ENCODE measurements around the gene WNT3A.

Gene WNT3A

DNA sequence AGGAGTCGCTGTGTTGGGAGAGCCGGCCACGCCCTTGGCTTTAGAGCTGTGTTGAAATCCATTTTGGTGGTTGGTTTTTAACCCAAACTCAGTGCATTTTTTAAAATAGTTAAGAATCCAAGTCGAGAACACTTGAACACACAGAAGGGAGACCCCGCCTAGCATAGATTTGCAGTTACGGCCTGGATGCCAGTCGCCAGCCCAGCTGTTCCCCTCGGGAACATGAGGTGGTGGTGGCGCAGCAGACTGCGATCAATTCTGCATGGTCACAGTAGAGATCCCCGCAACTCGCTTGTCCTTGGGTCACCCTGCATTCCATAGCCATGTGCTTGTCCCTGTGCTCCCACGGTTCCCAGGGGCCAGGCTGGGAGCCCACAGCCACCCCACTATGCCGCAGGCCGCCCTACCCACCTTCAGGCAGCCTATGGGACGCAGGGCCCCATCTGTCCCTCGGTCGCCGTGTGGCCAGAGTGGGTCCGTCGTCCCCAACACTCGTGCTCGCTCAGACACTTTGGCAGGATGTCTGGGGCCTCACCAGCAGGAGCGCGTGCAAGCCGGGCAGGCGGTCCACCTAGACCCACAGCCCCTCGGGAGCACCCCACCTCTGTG is 91.6 kb downstream of the WNT3A start:
- ATAC-seq (replicated peaks) (no peak), DNase-seq (no peak)
- no peak overlapping the region for H3K4me3 Mint-ChIP-seq
- no peak overlapping the region for H3K27ac Mint-ChIP-seq
- peaks cover 28 to 63% of the 10 kb centered on the region in 2 donors for H3K4me1 Mint-ChIP-seq
- no peaks in the 10 kb centered on the region for H3K27me3 Mint-ChIP-seq
- H3K9me3 Mint-ChIP-seq, result peaks cover 10 to 12% of the 10 kb centered on the region in 2 donors
- peaks cover 48 to 65% of the 10 kb centered on the region in 2 donors for H3K36me3 Mint-ChIP-seq

GRCh38 chr1:228099331-228099732 is 92.5 kb downstream of the WNT3A start:
- Mint-ChIP-seq H3K27ac (peak overlapping the region; percentile 81), H3K36me3 (peaks cover 43 to 61% of the 10 kb centered on the region in 2 donors), H3K9me3 (peaks cover 9 to 11% of the 10 kb centered on the region in 2 donors), H3K27me3 (no peaks in the 10 kb centered on the region), H3K4me3 (no peak overlapping the region), H3K4me1 (peaks cover 33 to 71% of the 10 kb centered on the region in 2 donors)
- ATAC-seq (replicated peaks) (no peak), DNase-seq (no peak)

GRCh38 chr1:228100822-228101613 is 94.2 kb downstream of the WNT3A start:
- Mint-ChIP-seq H3K27me3 (no peaks in the 10 kb centered on the region), H3K27ac (peak overlapping the region; percentile 94), H3K9me3 (no peaks in the 10 kb centered on the region), H3K36me3 (peaks cover 33 to 54% of the 10 kb centered on the region in 2 donors), H3K4me3 (peak overlapping the region; percentile 60 to 98), H3K4me1 (peaks cover 25 to 68% of the 10 kb centered on the region in 2 donors)
- no peak for DNase-seq
- no peak for ATAC-seq (replicated peaks)

DNA sequence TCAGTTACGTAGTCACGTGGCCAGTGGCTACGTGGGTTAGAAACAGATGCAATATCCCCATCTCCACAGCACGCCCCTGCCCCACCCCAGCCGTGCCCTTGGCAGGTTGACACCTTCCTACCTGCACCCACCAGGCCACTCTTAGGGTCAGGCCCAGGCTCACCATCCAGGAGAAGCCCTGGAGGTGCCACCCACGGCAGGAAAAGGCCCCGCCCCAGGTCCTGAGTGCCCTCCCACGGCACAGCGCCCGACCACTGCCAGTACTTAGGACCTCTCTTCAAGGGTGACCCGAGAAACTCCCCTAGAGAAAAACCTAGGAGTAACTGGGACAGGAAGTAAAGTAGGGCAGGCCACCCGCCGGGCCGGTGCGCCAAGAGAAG is 94.8 kb downstream of the WNT3A start:
- Mint-ChIP-seq H3K4me1 (peaks cover 27 to 65% of the 10 kb centered on the region in 2 donors), H3K36me3 (peaks cover 37 to 52% of the 10 kb centered on the region in 2 donors), H3K27me3 (no peaks in the 10 kb centered on the region), H3K4me3 (peak overlapping the region; percentile 60 to 98), H3K9me3 (no peaks in the 10 kb centered on the region), H3K27ac (peak overlapping the region; percentile 94)
- no peak for DNase-seq
- no peak for ATAC-seq (replicated peaks)

GRCh38 chr1:228101994-228102790 is 95.4 kb downstream of the WNT3A start:
- peaks cover 27 to 64% of the 10 kb centered on the region in 2 donors for H3K4me1 Mint-ChIP-seq
- peak overlapping the region; percentile 83 for H3K27ac Mint-ChIP-seq
- no peaks in the 10 kb centered on the region for H3K9me3 Mint-ChIP-seq
- H3K4me3 Mint-ChIP-seq, result peak overlapping the region; percentile 95 to 98
- peaks cover 40 to 56% of the 10 kb centered on the region in 2 donors for H3K36me3 Mint-ChIP-seq
- ATAC-seq (replicated peaks) (peak; percentile 47), DNase-seq (no peak)
- no peaks in the 10 kb centered on the region for H3K27me3 Mint-ChIP-seq

GRCh38 chr1:228102791-228103620 is 96.2 kb downstream of the WNT3A start, which contains the start of gene C1orf35:
Gene C1orf35, minus strand, starts transcription at chr1:228103325. Its CDS starts 98 bp downstream, at chr1:228103227.
- Mint-ChIP-seq H3K27ac (peak within 1 kb of the TSS; percentile 97), H3K36me3 (peaks cover 33 to 48% of the 10 kb centered on the region in 2 donors), H3K27me3 (no peaks in the 10 kb centered on the region), H3K9me3 (no peaks in the 10 kb centered on the region), H3K4me3 (peak within 1 kb of the TSS; percentile 95 to 98), H3K4me1 (peaks cover 33 to 66% of the 10 kb centered on the region in 2 donors)
- DNase-seq (peak; percentile 90), ATAC-seq (replicated peaks) (peak; percentile 88 to 89)

GRCh38 chr1:228104526-228105269 is 97.9 kb downstream of the WNT3A start:
- Mint-ChIP-seq H3K9me3 (no peaks in the 10 kb centered on the region), H3K27ac (peak overlapping the region; percentile 97), H3K4me1 (peaks cover 30 to 72% of the 10 kb centered on the region in 2 donors), H3K36me3 (peaks cover 23 to 35% of the 10 kb centered on the region in 2 donors), H3K27me3 (no peaks in the 10 kb centered on the region), H3K4me3 (peak overlapping the region; percentile 95 to 98)
- no peak for ATAC-seq (replicated peaks)
- no peak for DNase-seq

DNA sequence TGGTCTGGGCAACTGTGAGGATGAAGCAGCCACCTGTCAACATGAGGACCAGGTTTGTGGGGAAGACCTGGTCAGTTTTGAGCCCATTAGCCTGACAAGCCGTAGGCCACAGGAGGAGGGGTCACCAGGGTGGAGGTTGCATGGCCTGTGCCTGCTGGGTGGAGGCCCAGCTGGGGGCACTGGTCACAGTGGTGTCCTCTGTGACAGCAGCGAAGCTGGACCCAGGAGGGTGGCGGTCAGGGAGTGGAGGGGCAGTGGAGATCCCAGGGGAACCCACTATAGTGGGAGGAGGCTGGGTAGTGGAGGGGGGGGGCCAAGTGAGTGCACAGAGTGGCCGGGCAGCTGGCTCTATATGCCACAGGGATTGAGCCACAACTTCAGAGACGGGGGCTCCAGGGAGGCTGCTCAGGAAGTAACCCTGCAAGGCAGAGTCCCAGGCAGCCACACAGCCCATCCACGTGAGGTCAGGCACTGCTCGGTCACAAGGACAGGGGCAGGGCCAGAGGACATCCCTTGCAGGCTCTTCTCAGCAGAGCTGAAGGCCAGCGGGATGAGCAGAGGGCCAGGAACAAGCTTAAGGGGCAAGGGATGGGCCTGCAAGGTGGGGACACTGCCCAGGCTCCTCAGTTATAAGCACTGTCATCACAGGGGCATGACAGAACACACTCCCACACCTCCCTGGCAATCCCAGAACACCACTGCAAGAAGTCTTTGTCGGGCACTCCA is 98.6 kb downstream of the WNT3A start:
- Mint-ChIP-seq H3K4me3 (no peak overlapping the region), H3K36me3 (peaks cover 17 to 31% of the 10 kb centered on the region in 2 donors)

GRCh38 chr1:228105996-228106799 is 99.4 kb downstream of the WNT3A start:
- no peak overlapping the region for H3K4me3 Mint-ChIP-seq
- peak overlapping the region; percentile 42 for H3K27ac Mint-ChIP-seq
- ATAC-seq (replicated peaks) (no peak), DNase-seq (no peak)
- H3K9me3 Mint-ChIP-seq, result no peaks in the 10 kb centered on the region
- H3K36me3 Mint-ChIP-seq, result peaks cover 16 to 29% of the 10 kb centered on the region in 2 donors
- H3K27me3 Mint-ChIP-seq, result no peaks in the 10 kb centered on the region
- H3K4me1 Mint-ChIP-seq, result peaks cover 33 to 70% of the 10 kb centered on the region in 2 donors

More for the DNA sequence above, 98.6 kb downstream of the WNT3A start:
- Mint-ChIP-seq H3K27ac (no peak overlapping the region), H3K27me3 (no peaks in the 10 kb centered on the region), H3K9me3 (no peaks in the 10 kb centered on the region), H3K4me1 (peaks cover 36 to 74% of the 10 kb centered on the region in 2 donors)
- DNase-seq, result no peak
- no peak for ATAC-seq (replicated peaks)

DNA sequence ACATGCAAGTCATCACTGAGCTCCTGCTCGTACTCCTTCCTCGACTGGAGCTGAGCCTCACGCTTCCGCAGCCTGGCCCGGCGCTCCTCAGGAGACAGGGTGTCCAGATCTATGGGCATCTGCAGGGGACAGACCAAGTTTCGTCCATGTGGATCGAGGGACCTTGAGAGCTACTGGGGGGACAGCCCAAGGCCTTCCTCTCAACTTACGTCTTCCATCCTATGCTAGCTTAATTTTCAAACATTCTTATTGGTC is 99.9 kb downstream of the WNT3A start:
- no peaks in the 10 kb centered on the region for H3K27me3 Mint-ChIP-seq
- no peak overlapping the region for H3K4me3 Mint-ChIP-seq
- H3K4me1 Mint-ChIP-seq, result peaks cover 28 to 65% of the 10 kb centered on the region in 2 donors
- ATAC-seq (replicated peaks) (no peak), DNase-seq (no peak)
- H3K36me3 Mint-ChIP-seq, result peaks cover 16 to 24% of the 10 kb centered on the region in 2 donors
- no peak overlapping the region for H3K27ac Mint-ChIP-seq
- no peaks in the 10 kb centered on the region for H3K9me3 Mint-ChIP-seq

DNA sequence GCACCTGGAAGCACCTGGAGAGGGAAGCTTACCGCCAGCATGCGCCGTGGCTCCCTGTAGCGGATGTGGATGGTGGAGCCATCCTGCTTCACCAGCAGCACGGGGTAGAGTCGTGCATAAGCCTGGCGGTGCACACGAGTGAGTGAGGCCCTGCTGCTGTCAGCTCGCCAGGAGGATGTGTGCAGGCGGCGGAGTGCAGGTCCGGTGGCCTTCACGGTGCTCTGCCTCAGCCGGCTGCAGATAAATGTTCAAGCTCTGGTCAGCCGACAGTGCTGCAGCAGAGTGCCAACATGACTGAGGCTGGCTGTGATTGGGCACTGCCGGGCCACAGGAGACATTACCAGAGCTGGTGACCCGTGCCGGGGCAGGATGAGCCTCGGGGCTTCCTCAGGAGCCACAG is 100.8 kb downstream of the WNT3A start:
- peaks cover 16 to 24% of the 10 kb centered on the region in 2 donors for H3K36me3 Mint-ChIP-seq
- no peaks in the 10 kb centered on the region for H3K9me3 Mint-ChIP-seq
- peak overlapping the region; percentile 95 to 96 for H3K4me3 Mint-ChIP-seq
- no peak for ATAC-seq (replicated peaks)
- H3K4me1 Mint-ChIP-seq, result peaks cover 27 to 59% of the 10 kb centered on the region in 2 donors
- peak overlapping the region; percentile 31 for H3K27ac Mint-ChIP-seq
- DNase-seq, result no peak
- H3K27me3 Mint-ChIP-seq, result no peaks in the 10 kb centered on the region

GRCh38 chr1:228108055-228108690 is 101.4 kb downstream of the WNT3A start:
- ATAC-seq (replicated peaks) (no peak), DNase-seq (no peak)
- H3K27me3 Mint-ChIP-seq, result no peaks in the 10 kb centered on the region
- H3K27ac Mint-ChIP-seq, result peak overlapping the region; percentile 98
- H3K4me1 Mint-ChIP-seq, result peaks cover 27 to 58% of the 10 kb centered on the region in 2 donors
- peaks cover 14 to 22% of the 10 kb centered on the region in 2 donors for H3K36me3 Mint-ChIP-seq
- H3K4me3 Mint-ChIP-seq, result peak overlapping the region; percentile 95 to 96
- H3K9me3 Mint-ChIP-seq, result no peaks in the 10 kb centered on the region
